Stimulated activated CD4-positive, alpha-beta T cell treated with anti-CD3 and anti-CD28 coated beads, Interleukin-15, amount 100 ng/mL, for 48 hours (primary cell): ENCODE data around the gene TBXAS1.

Source experiments
- DNase-seq, 2 donors: peaks; one replicate each; pipeline ENCODE4 v3.0.0-alpha.2; 2020; ENCODE audit warnings: low read depth in 2 of 2

TBXAS1 gene

GRCh38 chr7:139948587-139949335 is 119.7 kb downstream of the TBXAS1 start:
- DNase-seq, result no peak

GRCh38 chr7:139949629-139950028 is 120.6 kb downstream of the TBXAS1 start:
- DNase-seq, result no peak

GRCh38 chr7:139950881-139951525 is 121.9 kb downstream of the TBXAS1 start:
- no peak for DNase-seq

- no peak for DNase-seq
Observed at GRCh38 chr7:139953229-139953628, 124.2 kb downstream of the TBXAS1 start.

- no peak for DNase-seq
Observed at GRCh38 chr7:139955109-139955820, 126.2 kb downstream of the TBXAS1 start.

- DNase-seq, result no peak
Observed at GRCh38 chr7:139958599-139959284, 129.7 kb downstream of the TBXAS1 start.

GRCh38 chr7:139959285-139959628 is 130.2 kb downstream of the TBXAS1 start:
- DNase-seq, result no peak

GRCh38 chr7:139959718-139960117 is 130.7 kb downstream of the TBXAS1 start:
- DNase-seq, result no peak

GRCh38 chr7:139960157-139960556 is 131.1 kb downstream of the TBXAS1 start:
- DNase-seq, result no peak

- no peak for DNase-seq
Observed at GRCh38 chr7:139965942-139966628, 137.0 kb downstream of the TBXAS1 start.

- DNase-seq, result no peak
Observed at GRCh38 chr7:139966949-139967348, 137.9 kb downstream of the TBXAS1 start.

GRCh38 chr7:139968931-139969330 is 139.9 kb downstream of the TBXAS1 start:
- DNase-seq, result no peak

- DNase-seq, result no peak
Observed at GRCh38 chr7:139972029-139972428, 143.0 kb downstream of the TBXAS1 start.

GRCh38 chr7:139973101-139974050 is 144.3 kb downstream of the TBXAS1 start:
- DNase-seq, result no peak

- no peak for DNase-seq
Observed at GRCh38 chr7:139974179-139974811, 145.2 kb downstream of the TBXAS1 start.

GRCh38 chr7:139976055-139976837 is 147.2 kb downstream of the TBXAS1 start:
- no peak for DNase-seq

- no peak for DNase-seq
Observed at GRCh38 chr7:139976838-139977656, 148.0 kb downstream of the TBXAS1 start.

- DNase-seq, result no peak
Observed at GRCh38 chr7:139981511-139981895, 152.4 kb downstream of the TBXAS1 start.
